HG02970 (cell line): ENCODE results near the gene CDC14C.

ENCODE experiments used
- ATAC-seq: cut with Tn5 transposase; IDR thresholded peaks from one replicate; pipeline ENCODE4 v1.9.1; 2021; ENCODE audit warnings: mild to moderate bottlenecking, moderate library complexity, moderate number of reproducible peaks; ENCODE audit not compliant: unreplicated experiment, low FRiP score

Gene CDC14C

GRCh38 chr7:48964074-48964473, 39.7 kb downstream of the CDC14C start:
- no peak for ATAC-seq

- ATAC-seq = no peak
Observed at GRCh38 chr7:48971173-48971572, 46.8 kb downstream of the CDC14C start.

GRCh38 chr7:48976253-48976652, 51.9 kb downstream of the CDC14C start:
- no peak for ATAC-seq

- no peak for ATAC-seq
Observed at GRCh38 chr7:48976850-48977249, 52.5 kb downstream of the CDC14C start.
